ENCODE results near the gene RASGEF1C.

The RASGEF1C gene

DNA sequence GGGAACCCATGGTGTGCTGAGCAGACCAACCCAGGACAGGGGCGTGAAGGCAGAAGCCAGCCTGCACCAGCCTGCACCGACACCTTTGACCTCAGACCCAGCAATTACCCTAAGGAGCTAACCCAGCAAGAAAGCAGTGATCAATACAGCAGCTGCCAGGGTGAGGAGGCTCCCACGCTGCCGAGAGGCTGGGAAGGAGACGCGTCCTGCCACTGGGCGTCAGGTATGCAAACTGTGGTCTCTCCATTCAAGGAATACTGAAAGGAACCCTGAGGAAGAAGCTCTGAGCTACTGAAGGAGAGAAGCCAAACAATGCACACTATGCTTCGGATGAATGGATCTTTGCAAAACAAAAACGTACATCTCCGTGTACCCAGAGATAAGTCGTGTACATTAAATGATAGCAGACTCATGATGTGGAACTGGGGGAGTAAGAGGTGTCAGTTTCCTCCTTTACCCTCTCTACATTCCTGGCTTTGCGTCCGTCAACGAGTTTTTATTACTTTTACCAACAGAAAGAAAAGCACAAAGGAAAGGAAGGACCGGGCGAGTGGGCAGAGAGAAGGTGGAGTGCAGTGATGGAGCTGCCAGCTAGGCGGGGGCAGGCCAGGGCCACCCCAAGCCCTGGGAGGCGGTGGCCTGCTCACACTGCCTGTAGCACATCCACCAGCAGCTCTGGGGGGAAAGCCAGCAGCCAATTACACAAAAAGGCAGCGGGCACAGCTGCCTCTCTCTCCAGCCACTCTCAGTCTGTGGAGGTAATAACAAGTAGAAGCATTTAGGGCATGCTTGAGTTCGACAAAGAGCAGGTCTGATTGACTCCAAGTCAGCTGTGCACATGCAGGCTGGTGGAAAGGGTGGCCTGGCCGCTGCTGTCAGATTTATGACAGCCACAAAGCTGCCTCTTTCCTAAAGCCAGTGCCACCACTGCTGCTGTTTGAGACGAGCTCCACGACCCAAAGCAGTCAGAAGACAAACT is 29.3 kb downstream of the RASGEF1C start:
- DNase-seq: no peak

DNA sequence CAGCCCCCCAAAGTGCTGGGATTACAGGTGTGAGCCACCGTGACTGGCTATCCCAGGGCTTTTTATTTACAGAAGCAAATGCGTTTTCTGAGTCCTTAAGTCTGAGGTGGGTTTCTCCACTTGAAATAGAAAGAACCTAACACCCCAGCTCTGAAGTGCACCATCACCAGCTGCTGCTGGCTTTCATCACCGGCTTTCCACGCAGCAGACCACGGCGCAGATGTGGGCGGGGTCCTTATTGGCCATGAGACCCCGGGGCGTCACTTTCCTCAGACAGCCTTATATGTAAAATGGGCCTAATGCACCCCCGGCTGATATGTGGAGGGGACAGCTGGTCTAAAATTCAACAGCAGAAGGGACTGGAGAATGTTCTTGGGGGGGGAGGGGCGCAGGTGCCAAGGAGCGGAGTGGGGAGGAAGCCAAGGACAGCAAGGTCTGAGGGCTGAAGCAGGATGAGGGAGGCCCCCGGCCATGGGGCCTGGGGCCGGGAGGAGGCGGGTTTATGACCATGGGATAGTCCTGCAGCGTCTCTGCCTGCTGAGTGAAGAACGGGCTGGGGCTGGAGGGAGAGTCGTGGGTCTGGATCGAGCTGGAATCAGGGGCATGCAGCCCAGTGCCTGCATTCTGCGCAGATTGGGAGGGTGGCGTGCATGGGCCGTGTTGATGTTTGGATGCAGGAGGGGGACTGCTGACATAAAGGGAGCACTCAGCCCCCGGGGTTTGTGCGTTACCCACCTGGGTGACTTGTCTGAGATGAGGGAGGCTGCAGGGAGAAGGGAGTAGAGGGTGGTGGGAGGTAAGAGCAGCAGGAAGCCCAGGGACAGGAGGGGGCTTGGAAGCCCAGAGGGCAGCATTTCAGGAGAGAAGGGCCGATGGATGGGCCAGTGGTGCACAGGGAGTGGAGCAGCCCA is 30.2 kb downstream of the RASGEF1C start:
- no peak for DNase-seq

DNA sequence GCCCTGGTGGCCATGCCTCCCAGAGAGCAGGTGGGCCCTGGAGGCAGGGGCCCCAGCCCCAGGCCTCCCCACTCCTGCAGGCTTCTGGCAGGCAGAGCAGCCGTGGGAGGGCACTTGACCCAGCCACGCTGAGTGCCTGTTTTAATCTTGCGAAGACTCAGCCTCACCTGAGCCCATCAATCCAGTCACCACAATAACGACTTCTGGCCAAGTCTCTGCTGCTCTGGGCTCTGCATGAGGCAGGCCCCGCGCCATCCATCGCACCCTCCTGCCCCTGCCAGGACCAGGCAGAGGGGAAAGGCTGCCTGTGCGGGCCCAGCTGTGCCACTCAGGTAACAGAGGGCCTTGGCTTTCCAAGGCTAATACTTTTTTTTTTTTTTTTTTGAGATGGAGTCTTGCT is 32.8 kb downstream of the RASGEF1C start:
- DNase-seq: no peak

DNA sequence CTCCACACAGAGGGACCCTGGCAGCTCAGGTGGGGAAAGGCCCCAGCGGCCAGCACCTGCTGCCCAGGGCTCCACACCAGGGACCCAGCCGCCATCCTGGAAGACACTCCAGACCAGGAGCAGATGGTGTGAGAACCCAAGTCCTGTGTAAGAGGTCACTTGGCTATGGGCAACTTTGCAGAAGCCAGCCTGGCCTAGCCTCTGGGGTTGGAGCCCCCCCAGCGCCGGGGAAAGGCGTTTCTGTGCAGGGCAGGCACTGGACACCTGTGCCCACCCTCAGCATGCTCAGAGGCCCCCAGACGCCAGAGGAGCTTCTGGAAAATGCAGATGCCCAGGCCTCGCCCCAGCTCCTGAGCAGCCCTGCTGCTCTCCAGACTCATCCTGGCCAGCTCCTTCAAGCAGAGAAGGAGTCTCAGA is 34.0 kb downstream of the RASGEF1C start:
- no peak for DNase-seq

DNA sequence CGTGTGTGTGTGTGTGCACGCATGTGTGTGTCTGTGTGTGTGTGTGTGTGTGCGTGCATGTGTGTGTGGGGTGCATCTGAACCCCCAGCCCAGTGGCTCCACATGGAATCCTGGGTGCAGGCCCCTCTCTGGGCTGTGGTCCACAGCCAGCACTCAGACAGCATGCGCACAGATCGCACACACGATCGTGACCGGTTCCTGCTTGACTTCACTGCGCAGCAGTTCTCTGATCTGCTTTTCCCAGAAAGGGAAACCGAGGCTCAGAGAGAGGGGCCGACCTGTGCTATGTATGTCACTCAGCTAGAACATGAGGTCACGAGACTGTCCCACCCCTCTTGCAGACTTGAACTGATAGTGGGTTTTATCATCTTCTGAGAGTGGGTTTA is 34.4 kb downstream of the RASGEF1C start:
- no peak for DNase-seq

DNA sequence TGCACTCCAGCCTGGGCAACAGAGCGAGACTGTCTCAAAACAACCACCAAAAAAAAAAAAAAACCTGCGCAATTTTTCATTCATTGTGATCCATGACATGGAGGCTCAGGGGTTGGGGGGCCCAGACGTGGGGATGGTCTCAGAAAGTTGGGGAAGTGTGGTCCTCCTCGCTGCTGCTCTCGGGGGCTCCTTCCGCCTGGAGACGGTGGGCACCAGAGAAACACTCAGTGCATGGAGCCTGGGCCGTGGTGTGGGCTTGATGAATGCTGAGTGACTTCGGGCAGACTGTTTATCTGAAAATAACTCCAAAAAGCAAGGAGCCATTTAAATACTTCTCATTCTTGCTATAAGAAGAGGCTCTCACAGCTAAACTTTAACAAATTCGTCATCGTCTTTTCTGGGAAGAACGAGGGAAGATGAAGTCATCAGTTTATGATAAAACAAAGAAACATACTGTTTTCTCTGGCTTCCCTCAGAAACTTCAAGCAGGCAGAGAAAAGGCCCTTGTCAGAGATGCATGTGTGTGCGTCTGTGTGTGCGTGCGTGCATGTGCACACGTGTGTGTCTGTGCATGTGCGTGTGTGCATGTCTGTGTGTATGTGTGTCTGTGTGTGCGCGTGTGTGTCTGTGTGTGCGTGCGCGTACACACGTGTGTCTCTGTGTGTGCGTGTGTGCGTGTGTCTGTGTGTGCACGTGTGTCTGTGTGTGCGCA is 35.0 kb downstream of the RASGEF1C start:
- DNase-seq: no peak

DNA sequence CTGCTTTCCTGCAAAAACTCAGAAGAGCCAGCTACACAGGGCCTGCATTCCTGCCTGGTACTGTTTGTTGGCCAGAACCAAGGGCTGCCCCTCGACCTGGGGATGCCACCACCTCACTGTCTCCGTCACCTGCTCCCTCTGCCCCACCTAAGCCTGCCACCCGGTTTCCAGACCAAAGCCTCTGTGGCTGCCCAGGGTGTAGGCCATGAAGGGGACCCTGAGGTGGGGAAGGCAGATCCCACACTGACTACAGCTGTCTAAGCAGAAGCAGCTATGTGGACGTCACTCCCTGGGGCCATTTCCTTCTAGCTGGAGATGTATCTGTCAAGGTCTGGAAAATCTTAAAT is 35.8 kb downstream of the RASGEF1C start:
- no peak for DNase-seq

DNA sequence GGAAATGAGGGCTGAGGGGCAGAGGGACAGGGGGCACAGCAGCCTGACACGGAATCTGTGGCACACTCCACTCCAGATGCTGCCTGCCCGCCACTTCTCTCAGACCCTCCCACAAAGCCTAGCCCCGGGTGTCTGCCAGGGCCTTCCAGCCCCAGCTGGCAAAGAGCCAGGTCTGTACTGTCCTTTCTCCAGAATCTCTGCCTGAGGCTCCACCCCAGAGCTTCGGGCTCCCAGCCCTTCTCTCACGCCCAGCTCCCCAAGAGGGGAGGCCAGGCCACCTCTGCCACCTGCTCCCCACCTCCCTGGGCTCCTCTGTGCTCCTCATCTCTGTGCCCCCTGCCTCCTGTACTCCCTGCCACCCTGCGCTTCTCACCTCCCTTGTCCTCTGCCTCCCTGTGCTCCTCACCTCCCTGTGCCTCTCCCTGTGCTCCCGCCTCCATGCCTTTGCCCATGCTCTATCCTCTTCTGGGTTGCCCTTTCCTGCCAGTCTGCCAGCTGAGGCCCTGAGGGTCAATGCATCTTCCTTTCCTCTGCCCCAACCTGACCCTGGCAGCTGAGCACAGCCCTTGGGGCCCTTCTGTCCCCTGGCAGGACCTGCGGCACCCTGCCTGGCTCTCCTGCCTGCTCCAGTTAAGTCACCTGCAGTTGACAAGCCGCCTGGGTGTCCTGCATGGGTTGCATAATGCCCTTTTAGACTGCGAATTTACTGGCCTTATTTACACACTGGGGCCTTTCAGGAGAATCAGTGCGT is 36.4 kb downstream of the RASGEF1C start:
- DNase-seq: no peak

DNA sequence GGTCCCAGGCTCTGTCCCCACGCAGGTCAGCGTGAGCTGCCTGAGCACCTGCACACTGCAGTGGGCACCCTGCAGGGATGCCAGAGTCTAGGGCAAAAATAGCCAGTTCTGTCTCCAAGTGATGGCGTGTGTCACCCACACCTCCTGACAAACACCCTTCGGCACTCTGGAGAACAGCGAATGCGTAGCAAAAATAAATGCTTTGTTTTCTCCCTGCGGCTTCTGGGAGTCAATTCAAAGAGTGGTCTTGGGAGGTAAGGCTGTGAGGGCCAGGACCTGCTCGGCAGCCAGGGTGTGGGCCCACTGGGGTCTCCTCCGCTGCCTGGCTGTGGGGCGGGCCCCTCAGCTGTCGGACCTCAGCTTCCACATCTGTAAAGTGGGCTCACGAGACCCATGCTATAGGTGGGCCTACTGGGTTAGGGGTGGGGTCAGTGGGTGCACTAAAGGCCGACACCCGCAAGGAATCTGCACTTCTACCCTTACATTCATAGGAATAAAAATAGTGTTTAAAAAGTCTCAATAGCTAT is 37.4 kb downstream of the RASGEF1C start:
- DNase-seq: no peak

DNA sequence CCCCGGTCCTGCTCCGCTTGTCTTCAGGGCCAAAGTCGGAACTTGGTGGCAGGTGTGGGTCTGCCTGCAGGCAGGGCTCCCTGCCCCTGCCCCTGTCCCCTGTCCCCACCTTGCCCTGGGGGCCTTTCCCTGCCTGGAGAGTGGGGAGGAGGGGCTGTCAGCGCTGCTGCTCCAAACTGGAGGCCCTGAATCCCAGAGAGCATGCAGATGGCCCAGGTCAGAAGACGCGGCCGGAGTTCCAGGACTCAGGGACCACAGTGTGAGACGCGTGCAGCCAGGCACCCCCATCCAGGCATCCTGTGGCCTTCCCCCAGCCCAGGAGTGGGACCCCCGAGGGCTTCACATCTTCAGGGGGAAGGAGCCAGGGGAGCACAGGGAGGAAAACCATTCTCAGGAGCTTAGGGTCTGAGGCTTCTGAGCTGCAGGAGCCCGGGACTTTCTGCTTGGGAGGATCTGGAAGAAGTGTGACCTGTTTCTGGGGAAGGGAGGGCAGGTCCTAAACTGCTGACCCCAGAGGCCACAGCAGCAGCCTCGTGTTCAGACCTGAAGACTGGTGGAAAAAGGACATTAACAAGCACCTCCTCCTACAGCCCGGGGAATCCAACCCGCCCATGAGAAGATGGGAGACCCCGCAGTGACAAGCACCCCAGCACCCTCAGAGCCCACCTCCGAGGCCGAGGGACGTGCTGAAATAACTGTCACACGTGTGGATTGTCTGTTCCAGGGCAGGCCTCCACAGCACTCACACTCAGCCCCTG is 38.0 kb downstream of the RASGEF1C start:
- DNase-seq: no peak

DNA sequence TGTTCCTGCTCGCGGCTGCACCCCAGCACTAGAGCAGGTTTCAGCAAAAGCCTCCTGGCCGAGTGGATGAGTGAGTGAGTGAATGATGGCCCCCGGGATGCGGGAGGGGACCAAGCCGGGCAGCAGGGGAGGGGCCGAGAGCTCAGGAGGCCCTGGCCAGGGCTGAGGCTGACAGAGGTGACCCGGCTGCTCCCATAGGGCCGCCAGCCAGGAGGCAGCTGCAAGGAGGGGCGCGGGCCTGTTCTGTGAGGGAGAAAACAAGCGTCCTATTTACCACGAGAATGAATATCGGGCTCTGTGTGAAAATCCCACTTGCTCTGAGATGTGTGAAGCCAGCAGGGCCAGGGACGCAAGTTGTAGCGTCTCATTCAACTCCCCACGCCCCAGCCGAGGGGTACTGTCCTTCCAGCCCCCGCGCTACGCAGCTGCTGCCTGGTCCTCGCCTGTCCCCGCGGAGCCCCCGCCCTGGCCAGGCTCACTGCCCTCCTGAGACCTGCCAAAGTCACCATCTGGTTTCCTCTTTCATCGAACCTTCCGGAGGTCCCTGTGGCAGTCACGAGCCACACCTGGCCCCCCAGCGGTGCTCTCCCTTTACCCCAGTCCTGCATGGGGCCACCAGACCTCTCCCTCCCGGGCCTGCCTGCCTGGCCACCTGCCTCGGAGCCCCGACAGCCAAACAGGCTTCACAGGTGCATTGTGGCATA is 38.8 kb downstream of the RASGEF1C start:
- DNase-seq: no peak

DNA sequence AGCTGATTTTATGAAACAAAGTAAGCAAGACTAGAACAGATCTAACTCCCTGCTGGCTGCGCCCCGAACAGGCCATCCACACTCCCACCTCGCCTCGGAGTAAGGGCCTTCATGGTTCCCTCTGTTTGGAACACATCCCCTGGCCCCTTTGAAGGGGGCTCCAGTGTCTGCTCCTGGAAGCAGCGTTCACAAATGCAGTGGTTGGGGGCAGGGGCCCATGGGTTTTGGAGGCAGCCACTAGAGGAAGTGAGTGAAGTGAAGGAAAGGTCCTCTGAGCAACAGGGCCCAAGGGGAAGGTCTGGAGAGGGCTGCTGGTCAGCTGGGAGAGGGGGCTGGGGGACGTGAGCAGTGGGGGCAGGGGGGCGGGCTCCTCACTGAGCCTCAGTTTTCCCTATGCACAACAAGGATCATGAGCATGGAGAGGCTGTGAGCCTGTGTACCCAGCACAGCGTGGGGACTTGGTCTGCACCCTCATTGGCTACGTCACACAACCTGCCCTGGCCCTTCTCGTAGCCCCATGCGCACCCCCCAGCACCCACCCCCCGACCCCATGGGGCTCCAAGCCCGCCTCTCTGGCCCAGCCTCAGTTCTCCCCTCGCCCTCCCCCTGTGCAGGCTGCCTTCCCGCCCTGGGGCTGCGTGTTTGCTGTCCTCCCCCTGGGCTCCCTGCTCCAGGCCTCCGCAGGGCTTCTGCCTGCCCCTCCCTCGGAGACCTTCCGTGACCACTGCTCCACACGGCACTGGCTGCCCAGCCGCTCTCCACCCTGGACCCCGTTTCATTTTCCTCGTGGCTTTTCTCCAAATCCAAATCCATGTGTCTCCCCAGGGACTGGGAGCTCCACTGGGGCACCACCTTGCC is 39.5 kb downstream of the RASGEF1C start:
- DNase-seq: no peak

DNA sequence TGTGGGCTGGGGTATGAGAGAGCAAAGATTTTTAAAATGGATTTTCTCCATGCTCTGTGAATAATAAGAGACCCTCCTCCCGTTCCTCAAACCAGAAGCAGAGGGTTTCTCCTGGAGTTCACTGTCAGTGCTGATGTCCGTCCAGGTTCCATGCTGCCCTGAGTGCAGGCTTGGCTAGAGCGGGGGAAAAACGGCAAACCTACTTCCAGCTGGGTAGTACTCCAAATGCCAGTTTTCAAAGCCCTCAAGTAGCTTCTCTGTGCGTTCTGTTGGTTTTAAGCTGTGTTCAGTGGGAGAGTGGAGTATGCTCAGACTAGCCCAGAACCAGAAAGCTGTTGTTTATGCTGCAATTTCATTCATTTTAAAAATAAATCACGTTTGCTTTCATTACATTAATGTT is 40.3 kb downstream of the RASGEF1C start:
- no peak for DNase-seq

DNA sequence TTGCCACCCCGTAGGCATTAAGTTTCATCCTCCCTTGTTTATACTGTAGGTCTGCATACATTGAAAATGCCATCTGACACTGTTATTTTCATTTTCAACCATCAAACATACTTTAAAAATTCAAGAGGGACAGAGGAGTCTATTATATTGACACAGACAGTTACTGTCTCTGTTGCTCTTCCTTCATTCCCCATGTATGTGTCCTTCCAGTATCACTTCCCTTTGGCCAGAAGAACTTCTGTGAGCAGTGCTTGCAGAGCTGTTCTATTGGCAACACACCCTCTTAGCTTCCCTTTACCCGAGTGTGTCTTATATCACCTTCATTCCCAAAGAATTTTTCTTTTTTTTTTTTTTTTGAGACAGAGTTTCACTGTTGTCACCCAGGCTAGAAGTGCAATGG is 42.8 kb downstream of the RASGEF1C start:
- DNase-seq: no peak

DNA sequence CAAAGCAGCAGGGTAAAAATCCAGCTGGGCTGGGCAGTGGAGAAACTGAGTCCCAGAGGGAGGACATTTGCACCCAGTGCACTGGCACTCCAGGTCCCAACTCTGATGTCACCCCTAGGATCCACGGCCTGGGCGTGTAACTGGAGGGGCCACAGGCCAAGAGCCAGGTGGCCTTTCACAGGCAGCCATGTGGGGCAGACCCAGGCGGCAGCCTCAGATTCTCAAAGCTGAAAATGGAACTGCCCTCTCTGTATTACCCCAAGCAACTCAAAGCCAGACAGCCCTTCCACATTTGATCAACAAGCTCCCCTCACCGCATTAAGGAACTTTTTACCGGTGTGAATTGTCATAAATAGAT is 46.7 kb downstream of the RASGEF1C start:
- no peak for DNase-seq

DNA sequence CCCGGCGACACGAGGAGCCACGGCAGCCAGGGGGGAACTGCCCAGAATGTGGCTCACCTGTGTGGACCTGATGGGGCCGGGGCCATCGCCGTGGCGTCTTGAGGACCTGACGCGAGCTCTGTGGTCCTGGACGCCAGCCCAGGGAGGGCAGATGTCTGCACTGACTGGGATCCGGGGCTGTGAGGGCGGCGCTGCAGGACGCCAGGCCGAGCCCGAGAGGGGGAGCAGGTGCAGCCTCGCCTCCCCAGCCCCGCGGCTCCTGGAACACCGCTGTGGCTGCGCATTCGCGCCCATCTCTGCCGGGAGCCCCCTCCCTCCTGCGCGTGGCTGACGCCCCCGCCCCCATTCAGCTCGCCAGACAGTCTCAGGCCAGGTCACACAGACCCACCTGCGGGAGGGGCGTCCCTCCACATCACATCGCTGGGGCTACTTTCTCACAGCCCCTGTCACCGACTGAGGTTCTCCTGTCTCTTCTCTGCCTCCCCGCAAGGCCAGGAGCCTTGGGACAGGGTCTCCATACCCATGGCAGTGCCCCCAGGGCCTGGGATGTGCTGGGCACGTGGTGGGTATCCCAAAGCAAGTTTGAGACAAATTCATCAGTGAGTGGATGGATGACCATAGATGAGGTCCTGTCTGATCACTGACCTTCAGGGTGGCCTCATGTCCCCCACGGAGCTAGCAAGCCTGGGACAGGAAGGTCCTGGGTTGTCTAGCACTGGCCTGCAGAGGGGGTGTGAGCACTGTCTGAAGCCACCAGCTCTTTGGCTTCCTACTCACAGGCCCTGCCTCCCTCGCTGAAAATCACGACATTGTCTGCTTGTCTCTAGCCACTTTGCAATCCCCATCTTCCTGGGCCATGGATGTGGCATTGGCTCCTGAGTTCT is 47.3 kb downstream of the RASGEF1C start:
- no peak for DNase-seq

DNA sequence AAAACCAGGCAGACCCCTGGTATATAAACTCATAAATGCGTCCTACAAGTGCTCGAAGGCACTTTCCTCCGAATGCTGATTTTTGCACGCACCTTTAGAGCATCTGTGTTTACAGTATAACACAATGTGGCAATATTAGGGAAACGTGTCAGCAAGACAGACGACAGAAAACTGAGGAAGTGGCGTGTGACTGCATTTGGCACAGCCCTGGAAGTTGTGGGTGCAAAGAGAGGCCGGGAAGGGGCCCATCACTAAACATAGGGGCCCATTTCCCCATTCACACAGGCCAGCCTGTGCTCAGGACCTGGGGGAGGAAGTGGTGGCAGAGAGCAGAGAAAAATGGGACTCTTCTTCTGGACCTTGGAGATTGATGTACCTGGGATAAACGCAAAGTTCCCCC is 48.2 kb downstream of the RASGEF1C start:
- DNase-seq: no peak

DNA sequence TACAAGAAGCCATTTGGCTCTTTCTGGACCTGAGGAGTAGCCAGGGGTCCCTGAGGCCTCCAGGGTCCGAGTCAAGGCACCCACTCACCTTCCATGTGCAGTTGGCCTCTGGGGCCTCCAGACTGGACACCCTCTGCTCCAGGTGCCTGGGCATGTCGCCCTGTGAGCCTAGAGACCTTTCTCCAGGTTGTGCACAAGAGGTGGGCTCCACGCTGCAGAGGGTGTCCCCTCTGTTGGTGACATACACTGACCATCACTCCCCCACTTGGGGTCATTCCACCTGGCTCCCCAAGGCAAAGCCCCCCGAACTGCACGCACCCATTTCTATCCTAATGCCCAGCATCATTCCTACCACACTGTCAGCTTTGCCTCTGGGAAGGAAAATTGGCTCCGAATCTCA is 48.8 kb downstream of the RASGEF1C start:
- DNase-seq: no peak

DNA sequence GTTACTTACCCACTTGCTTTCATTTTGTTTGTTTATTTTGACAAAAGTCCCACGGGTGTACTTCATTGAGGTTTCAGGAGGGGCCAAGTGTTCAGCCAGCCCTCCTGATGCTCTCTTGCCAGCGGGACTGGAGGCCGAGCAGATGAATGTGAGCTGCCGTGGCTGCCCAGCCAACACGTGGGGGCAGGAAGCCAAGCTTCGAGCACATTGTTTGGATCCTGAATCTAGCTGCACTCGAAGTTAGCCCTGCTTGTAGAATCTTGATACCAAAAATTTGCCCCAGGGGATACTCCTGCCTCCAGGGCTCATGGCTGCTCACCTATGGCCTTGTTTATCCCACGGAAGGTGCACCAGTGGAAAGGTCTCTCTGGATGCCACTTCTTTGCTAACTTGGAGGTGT is 49.3 kb downstream of the RASGEF1C start:
- DNase-seq: no peak
